Hepatic stellate cell (primary cell): Measurements from ENCODE around the gene CIDEB.

ENCODE experiments used
- DNase-seq: peaks from one replicate; pipeline ENCODE4 v3.0.0; 2011; ENCODE audit warnings: low spot score

CIDEB gene

DNA sequence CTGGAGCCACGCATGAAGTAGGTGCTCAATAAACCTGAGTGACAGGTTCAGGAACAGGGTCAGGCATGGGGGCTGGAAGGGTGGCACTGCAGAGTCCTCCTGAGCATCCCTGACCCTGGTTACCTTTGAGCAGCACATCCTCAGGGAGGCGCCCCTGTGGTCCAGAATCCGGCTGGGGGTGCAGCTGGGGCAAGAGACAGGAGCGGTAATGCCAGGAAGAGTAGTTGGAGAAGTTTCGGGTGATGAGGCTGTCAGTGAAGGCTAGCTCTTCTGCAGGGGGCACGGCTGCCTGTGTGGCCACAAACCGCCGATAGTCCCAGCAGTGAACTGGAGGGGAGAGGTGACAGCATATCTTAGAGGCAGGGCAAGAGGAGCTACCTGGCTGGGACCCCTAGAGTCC lies 38.4 kb downstream of the CIDEB start:
- no peak for DNase-seq

DNA sequence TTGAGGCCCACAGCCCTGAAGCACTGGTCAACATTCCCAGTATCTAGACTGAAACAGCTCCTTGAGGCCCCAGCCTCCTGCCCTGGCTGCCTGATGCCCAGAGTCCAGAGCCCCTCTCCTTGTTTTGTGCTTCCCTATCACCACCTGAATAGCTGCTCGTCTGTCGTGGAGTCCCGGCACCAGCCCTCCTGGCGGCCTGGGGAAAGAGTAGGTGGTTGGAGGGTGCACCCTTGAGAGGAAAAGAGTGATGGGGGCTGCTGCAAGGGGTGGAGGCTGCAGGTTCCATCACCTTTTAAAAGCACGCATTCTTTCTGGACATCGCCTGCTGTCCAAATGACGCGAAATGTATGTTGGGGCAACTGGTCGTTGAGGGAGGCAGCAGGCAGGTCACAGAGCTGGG lies 39.6 kb downstream of the CIDEB start:
- DNase-seq = no peak

DNA sequence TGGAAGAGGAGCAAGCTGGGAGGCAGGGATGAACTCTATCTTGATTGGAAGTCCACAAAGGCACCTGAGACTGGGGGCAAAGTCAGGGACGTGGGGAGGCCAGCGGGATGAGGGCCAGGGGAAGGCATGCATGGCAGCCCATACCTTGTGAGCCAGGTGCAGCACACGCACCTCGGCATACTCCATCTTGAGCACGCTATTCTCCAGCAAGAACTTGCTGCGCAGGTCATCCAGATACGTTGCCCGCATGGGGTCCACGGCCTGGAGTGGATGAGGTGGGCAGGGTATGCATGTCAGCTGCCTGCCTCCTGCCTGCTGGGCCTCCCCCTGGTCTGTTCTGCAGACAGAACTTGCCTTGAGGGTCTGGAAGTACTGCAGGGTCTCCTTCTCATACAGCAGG lies 40.3 kb downstream of the CIDEB start:
- DNase-seq = no peak

DNA sequence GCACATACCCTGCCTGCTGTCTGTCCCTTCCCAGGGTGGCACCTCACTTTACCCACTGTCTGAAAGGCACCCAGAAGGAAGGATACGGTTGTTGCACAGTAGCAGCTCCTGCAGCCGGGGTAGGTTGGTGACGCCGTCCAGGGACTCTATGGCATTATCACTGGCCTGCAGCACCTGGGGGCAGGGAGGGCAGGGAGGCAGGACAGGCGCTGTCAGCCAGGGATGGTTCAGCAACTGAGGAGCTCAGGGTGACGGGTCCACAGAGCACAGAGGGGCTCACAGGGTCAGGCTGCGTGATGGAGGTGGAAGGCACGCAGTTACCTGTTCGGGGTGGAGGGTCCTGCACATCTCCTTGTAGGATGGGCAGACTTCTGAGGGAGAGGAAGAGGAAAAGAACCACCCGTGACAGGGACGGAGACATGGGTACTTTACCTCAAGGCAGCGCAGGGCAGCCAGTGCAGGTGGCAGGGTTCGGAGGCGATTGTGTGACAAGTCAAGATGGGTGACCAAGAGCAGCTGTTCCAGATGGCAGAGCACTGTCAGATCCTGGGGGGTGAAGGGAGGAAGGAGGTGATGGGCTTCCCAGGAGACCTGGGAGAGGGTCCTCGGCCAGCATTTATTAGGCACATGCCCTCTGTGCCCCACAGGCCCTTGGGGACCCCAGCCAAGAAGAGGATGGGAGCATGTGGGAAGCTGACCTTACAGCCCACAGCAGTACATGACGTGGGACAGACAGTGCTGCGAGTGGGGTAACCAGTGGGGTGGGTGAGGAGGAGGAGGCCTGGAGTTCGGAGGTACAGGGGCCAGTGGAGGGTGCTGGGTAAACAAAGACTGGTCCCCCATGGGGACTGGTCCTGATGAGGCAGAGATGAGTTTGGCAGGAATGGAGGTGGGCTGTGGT lies 41.2 kb downstream of the CIDEB start:
- no peak for DNase-seq

DNA sequence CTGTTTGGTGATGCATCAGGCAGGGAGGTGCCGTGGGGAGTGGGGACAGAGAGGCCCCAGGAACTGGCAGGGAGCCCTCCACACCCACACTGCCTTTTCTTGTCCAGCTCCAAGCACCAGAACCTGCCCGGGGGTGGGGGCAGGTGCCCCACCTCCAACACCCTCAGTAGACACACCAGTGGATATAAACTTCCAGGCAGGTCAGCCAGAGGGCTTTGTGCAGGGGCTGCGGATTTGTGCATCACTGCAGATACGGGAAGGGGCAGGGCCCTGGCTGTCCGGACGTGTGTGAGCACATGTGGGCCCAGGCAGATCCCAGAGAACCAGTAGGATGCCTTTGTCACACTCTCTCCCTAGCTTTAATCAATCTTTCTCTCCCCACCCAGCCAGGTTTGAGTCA lies 43.5 kb downstream of the CIDEB start:
- no peak for DNase-seq

DNA sequence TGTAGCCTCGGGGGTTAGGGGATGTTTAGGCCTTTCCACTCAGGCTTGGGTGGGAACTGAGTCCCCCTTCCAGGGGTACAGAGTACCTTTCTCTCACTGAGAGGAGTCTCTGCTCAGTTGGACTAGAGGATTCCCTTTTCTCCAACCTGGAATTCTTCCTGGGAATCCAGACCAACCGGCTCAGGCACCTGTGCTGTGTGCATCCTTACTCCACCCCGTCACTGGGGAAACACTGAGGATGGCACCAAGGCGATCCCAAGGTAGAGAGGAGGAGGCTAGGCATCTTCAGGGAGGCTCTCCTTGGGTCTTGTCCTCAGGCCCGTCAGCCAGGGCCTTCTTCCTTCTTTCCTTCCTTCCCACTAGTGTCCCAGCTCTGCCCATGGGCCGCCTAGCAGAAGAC lies 43.9 kb downstream of the CIDEB start:
- no peak for DNase-seq

DNA sequence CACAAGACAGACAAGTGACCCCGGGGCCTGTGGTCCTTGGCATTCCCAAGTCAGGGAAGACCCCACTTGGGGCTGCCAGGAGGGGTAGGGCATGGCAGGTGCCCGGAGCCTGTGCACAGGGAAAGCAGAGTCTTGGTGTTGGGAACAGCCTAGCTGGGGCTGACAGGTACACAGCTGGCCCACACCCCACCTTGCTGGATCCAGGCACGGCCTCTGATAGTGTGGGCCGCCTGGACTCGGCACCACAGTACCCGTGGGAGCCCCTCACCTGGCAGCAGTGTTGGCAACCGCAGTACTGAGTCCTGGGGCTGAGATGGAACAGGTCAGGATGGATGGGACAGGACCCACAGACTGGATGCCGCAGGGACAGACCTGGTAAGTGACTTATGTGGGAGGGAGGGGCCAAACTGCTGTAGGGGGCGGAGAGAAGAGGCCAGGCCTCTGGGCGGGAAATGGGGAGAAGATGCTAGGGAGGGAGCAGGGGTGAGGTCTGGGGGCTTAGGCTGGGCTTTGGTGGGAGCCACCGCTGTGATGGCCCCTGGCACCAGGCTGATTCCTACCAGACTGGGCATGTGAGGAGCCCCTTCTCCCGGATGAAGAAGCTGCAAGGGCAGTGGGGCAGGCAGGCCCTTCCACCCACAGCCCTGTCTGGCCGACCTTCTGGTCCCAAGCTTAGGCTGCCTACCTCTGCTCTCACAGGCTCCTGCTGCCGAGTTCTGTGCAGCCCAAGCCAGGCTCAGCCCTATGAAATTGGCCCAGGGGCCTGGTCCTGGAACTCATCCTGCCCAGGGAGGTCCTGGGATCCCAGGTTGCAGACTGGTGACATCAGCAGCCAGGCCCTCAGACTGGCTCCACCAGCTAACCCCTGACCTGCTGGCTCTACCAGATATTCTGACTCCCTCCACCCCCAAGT lies 44.7 kb downstream of the CIDEB start, which contains the start of gene TGM1:
TSS of gene TGM1 (minus strand) at position 357 of the 913 bp plus-strand sequence. CDS start 825 bp downstream, outside the sequence.
- DNase-seq = no peak

DNA sequence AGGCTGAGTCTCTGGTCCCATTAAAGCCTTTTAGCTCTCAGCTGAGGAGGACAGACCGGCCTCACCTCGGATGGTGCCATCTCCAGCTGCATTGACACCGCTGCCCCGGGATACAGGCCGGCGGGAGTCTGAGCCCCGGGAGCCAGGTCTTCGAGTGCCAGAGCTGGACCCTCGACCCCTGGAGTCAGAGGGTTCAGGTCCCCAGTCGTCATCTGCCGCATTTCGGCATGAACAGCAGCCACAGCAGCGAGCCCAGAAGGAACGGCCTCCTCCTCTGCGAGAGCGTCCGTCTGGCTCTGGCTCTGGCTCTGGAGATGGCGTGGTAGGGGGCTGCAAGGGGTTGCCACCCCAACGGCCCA lies 45.8 kb downstream of the CIDEB start:
- DNase-seq = no peak

DNA sequence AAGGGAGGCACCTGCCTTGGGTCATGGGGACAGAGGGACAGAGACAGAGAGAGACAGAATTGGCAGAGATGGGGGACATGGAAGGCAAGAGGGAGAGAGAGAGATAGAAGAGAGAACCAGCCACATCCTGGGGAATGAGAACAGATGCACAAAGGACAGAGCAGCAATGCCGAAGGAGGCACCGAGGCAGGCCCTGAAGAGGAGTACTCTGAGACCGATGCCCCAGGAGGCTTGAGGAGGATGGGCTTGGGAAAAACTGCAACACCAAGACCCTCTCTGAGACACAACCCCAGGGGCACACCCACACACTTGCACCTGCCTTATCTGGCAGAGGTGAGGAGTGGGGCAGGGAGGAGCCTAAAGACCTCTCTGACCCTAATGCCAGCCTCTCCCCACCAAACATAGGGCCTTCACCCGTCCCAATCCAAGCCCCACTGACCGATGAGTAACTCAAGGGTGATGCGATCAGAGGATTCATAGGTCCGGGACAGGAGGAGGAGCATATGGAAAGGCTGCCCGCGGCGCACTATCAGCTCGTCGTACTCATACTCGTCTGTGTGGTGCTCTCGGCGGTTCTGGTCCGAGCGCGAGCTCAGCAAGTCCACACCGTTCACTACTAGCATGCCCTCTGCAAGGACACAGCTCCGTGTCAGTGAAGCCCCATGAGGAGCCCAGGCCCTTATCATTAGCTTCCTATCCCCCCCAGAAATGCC lies 46.4 kb downstream of the CIDEB start:
- DNase-seq = no peak

DNA sequence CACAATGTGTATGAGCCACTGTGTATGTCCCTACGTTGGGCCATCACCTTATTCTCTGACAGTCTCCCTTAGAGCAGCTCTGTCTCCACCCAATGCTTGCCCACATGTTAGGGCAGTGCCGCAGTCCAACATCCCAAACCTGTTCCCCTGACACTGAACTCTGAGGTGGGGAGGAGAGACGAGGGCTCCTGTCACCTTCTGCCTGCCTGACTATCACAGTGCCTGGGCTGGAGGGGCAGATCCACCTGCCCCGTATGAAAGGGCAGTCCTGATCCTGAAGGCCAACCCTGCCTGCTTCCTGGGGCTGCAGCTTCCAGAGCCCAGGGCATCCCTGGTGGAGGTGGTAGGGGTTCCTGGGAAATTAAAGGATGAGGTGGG lies 47.0 kb downstream of the CIDEB start:
- no peak for DNase-seq

DNA sequence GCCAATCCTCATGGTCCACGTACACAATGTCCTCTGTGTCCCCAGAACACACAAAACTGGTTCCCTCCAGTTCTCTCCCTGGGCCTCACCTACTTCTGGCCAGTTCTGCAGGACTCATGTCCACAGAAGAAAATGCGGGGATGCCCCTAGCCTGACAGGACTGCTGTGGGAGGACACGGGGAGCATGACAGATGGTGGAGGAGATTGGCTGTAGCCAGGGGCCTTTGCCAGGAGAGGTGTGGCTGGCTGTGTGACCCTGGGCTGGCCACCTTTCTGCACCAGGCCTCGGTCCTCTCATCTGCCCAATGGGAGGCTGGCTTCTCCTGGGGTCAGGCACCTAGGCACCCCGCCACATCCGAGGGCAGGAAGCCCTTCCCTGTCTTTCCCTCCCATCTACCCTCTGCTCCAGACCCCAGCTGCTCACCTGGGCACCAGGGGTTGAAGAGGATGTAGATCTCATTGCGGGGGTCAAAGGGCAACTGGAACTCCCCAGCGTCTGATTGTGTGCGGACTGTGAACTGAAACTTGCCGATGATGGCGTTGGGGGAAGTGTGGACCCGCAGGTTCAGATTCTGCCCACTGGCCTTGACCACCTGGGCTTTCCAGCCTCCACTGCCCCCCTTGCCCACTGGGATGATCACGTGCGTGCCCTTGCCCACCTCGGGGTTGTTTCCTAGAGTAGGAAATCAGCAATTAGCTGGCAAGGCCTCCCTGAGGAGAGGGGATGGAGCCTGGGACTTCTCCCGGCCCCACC lies 47.6 kb downstream of the CIDEB start:
- no peak for DNase-seq

DNA sequence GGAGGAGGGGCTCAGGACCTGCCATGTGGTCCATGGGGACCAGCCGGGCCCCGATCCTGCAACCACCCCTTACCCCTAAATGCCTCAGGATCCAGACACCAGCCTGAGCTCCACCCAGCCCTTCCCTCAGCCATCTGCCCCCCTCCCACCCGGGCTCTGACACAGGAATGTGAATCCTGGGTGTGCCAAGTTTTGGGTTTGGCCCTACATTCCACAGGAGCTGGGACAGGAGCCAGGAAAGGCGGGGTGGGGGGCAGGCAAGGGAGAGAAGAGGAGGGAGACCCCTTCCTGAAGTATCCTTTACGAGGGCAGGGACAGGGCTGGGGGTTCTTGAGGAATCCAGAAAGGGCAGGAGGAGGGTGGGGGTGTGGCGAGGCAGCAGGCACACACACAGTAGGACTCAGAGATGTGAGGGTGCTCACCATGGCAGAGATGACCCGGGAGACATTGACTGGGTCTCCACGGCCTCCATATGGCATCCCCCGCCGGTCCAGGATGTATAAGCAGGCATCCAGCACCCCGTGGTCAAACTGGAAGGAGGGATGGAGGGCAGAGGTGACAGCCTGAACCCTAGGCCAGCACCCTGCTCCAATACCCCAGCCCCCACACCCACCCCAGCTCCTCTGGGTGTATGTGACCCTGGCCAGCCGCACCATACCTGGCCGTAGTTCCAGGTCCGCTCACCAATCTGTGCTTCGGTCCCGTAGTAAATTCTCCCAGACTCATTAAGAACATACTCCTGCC lies 48.3 kb downstream of the CIDEB start:
- DNase-seq = peak; percentile 80

DNA sequence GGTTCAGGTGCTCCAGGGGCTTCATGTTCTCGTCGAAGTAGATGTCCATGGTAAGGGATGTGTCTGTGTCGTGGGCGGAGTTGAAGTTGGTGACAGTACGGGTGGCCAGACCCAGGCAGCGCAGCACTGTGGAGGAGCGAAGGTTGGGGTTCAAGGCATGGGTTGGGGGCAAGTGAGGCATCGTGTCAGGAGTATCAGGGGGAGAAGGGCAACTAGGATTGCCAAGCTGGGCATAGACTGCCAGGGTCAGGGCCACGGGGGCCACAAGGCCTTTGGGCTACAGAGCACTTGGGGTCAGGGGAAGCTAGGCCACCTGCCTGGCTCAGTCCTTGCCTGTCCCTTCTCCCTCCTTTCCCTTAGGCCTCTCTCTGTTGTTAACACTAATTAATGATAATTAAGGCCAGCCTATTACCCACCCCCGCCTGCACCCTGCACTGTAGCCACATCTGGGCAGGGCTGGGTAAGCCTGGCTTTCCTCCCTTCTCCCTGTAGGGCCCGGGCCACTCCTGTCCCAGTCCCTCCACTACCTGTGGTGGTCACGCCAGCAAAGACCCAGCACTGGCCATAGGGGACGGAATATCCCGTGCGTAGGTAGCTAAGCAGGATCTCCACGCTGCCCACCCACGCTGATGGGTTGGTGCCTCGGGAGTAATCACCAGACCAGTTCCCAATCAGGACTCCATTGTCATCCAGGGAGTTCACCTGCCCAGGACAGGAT lies 49.1 kb downstream of the CIDEB start:
- DNase-seq = no peak

DNA sequence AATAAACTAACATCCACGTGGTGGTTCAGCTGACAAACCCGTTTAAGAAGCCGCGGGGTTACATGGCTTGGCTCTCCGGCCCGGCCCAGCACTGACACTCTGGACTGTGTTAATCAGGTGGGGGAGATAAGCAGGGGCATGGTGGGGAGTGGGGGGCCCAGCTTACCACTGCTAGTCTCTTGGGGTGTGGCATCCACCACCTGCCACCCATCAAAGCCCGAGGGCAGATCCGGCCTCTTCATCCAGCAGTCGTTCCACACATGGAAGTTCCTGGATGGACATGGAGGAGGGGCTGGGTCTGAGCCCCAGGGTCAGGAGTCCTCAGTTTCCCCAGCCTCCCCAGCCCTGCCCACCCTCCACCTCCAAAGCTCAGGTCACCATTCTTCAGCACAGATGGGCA lies 49.7 kb downstream of the CIDEB start:
- DNase-seq = no peak

DNA sequence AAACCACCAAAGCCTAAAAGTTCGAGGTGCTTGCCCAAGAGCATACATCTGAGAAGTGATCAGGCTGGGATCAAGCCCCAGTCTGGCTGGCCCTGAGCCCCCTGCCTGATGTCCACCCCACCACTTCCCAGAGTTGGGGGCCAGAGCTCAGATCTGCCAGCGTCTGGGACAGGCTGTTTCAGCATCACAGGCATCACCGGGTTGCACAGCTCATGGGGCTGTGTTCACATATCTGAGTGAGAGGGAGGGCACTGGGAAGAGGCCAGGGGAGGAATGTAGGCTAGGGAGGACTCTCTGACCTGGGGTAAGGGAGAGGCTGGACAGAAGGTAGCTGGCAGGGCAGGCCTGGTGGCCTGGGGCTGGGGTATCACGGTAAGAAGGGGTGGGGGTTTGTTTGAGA lies 50.8 kb downstream of the CIDEB start:
- DNase-seq = peak; percentile 40

DNA sequence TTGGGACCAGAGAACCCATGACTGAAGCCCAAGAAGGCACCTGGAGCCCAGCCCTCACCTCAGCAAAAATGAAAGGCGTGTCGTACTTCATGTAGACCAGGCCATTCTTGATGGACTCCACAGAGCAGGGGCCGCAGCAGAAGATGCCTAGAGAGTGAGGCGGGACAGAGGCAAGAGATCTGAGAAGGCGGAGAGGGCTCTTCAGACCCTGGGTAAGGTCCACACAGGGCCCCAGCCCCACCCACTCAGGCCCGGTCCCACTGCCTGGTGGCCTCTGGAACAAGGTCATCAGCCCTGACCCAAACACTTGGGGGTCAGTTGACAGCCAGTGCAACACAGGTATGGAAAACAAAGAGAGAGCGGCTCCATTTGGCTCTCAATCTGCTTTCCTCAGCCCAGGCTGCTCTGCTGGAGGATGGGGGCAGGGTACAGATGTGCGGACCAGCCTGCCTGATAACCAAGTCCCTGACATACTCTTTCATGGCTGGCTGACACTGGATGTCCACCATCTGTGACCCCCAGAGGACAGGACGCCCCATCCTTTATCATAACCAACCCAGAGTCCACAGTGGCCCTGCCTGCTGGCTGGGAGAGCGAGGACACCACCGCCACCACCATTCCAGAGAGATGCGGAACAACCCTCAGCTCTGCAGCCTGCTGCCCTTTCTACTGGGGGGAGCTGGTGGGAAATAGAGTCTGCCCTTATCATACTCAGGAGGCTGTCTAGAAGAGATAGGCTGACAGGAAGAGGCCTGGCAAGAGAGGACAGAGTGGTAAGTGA lies 51.7 kb downstream of the CIDEB start:
- DNase-seq = no peak

DNA sequence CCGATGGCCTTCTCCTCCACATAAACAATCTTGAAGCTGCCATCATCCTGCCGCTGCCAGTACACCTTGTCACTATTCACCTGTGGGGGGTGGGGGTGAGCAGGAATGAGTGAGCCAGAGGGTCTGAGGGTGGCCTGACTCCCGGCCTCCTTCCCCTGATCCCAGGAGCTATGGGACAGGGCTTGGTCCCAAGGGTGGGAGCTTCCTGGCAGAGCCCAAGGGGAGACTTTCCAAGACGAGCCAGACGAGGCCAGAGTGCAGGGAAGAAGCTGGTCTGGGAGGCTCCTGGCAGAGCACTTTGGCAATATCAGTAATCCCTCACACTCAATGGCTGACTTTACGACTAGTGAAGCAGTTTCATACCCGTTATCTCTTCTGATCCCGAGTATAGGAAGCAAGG lies 52.3 kb downstream of the CIDEB start:
- DNase-seq = no peak
